ENCODE data around the gene SLC17A3.

The SLC17A3 gene

DNA sequence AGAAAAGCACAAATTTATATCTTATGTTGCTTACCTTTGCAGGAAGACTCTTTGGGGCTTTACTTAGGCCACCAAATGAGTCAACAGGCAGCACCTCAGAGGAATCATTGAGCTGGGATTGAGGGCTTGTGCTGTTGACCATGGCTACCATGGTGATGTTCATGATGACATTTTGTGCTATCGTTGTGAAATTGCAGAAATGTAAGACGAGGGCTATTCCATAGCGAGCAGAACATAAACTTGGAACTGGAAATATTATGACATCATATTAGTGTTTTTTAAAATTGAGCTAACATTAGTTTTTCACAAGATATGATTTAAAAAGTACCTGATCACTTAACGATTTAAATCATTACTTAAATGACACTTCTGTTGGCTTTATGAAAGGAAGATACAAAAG, 11.8 kb downstream of the SLC17A3 start:
- DNase-seq (ENCODE audit: insufficient read length, low spot score) (no peak), FAIRE-seq (no peak)
- TF ChIP-seq TAF1 (IDR thresholded peaks at IDR 0.05; ENCODE audit: low read depth, low read length) (no peak), POU2F2 (IDR thresholded peaks at IDR 0.05; ENCODE audit: low read depth, low read length) (no peak), POLR2A (IDR thresholded peaks at IDR 0.05; ENCODE audit: low read depth, low read length) (no peak), SPI1 (IDR thresholded peaks at IDR 0.05; ENCODE audit: low read depth, low read length) (no peak), POLR2AphosphoS5 (IDR thresholded peaks at IDR 0.05; ENCODE audit: low read depth, low read length) (no peak), PAX5 (IDR thresholded peaks at IDR 0.05; ENCODE audit: insufficient read depth, low read length, severe bottlenecking) (no peak)

DNA sequence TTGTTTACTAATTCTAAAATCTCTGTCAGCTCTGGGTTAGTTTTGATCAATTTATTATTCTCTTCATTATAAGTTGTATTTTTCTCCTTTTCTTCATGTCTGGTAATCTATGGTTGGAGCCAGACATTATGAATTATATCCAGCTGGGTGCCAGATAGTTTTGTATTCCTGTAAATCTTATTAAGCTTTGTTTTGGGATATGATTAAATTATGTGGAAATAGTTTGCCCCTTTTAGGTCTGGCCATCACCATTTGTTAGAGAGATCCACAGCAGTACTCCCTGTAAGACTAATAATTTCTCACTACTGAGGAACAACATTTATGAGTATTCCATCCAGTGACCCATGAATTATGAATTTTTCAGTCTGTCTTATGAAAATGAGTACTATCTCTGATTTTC, 21.3 kb downstream of the SLC17A3 start:
- FAIRE-seq, result no peak
- no peak for DNase-seq (ENCODE audit: insufficient read length, low spot score)
- TF ChIP-seq POLR2A (IDR thresholded peaks at IDR 0.05; ENCODE audit: low read depth, low read length), result no peak
- TF ChIP-seq SPI1 (IDR thresholded peaks at IDR 0.05; ENCODE audit: low read depth, low read length), result no peak
- no peak for TF ChIP-seq TAF1 (IDR thresholded peaks at IDR 0.05; ENCODE audit: low read depth, low read length)
- no peak for TF ChIP-seq PAX5 (IDR thresholded peaks at IDR 0.05; ENCODE audit: insufficient read depth, low read length, severe bottlenecking)
- TF ChIP-seq POU2F2 (IDR thresholded peaks at IDR 0.05; ENCODE audit: low read depth, low read length), result no peak
- TF ChIP-seq POLR2AphosphoS5 (IDR thresholded peaks at IDR 0.05; ENCODE audit: low read depth, low read length), result no peak

DNA sequence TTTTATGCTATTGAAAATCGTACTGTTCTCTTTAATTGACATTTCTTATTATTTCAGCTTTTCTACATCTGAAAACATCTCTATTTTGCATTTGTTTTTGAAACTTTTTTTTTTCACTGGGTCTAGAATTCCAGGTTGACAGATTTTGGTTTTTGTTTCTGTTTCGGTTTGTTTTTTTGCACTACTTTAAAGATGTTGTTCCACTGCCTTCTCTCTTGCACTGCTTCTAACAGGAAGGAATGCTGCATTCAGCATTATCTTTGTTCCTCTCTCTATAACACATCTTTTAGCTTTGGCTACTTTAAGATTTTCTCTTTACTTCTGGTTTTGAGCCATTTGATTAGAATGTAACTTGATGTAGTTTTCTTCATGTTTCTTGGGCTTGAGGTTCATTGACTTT, 22.1 kb downstream of the SLC17A3 start:
- no peak for FAIRE-seq
- DNase-seq (ENCODE audit: insufficient read length, low spot score), result no peak
- TF ChIP-seq POLR2AphosphoS5 (IDR thresholded peaks at IDR 0.05; ENCODE audit: low read depth, low read length) (no peak), POU2F2 (IDR thresholded peaks at IDR 0.05; ENCODE audit: low read depth, low read length) (no peak), POLR2A (IDR thresholded peaks at IDR 0.05; ENCODE audit: low read depth, low read length) (no peak), SPI1 (IDR thresholded peaks at IDR 0.05; ENCODE audit: low read depth, low read length) (no peak), PAX5 (IDR thresholded peaks at IDR 0.05; ENCODE audit: insufficient read depth, low read length, severe bottlenecking) (no peak), TAF1 (IDR thresholded peaks at IDR 0.05; ENCODE audit: low read depth, low read length) (no peak)

DNA sequence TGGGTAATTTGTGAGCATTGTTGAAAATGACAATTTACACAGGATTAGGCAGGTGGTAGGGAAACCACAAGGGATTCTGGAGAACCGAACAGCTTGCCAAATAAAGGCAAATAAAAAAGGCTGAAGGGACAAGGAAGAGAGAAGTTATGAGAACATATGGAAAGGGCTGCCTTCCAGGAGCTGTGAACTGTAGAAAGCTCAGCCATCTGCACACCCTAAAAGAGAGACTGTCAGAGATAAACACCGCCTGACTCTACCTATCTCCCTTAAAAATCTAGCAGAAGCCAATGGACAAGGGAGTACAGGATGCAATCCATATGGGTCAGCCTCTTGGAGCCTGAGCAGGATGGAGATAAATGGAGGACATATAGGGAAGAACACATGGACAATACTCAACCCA, 29.5 kb downstream of the SLC17A3 start:
- no peak for DNase-seq (ENCODE audit: insufficient read length, low spot score)
- FAIRE-seq, result no peak
- TF ChIP-seq TAF1 (IDR thresholded peaks at IDR 0.05; ENCODE audit: low read depth, low read length), result no peak
- TF ChIP-seq PAX5 (IDR thresholded peaks at IDR 0.05; ENCODE audit: insufficient read depth, low read length, severe bottlenecking), result no peak
- no peak for TF ChIP-seq POU2F2 (IDR thresholded peaks at IDR 0.05; ENCODE audit: low read depth, low read length)
- TF ChIP-seq POLR2A (IDR thresholded peaks at IDR 0.05; ENCODE audit: low read depth, low read length), result no peak
- no peak for TF ChIP-seq POLR2AphosphoS5 (IDR thresholded peaks at IDR 0.05; ENCODE audit: low read depth, low read length)
- TF ChIP-seq SPI1 (IDR thresholded peaks at IDR 0.05; ENCODE audit: low read depth, low read length), result no peak

DNA sequence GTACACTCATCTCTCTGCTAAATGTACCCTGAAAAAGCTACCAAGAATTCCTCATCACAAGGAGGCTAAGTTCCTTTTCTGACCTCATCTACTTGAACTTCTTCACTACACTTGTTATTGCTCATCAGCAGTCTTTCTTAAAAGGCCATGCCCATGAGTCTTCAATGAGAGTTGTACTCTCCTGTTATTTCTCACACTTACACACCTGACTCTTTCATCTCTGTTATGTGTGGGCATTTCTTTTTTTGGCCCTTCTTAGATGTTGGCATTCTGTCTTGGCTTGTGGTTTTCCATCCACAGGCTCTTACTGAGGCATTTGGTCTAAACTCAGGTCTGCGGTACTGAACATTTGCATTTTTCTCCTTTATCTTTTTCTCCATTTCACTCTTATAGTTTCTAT, 31.5 kb downstream of the SLC17A3 start:
- no peak for TF ChIP-seq POU2F2 (IDR thresholded peaks at IDR 0.05; ENCODE audit: low read depth, low read length)
- no peak for TF ChIP-seq PAX5 (IDR thresholded peaks at IDR 0.05; ENCODE audit: insufficient read depth, low read length, severe bottlenecking)
- no peak for TF ChIP-seq TAF1 (IDR thresholded peaks at IDR 0.05; ENCODE audit: low read depth, low read length)
- TF ChIP-seq POLR2AphosphoS5 (IDR thresholded peaks at IDR 0.05; ENCODE audit: low read depth, low read length), result no peak
- TF ChIP-seq SPI1 (IDR thresholded peaks at IDR 0.05; ENCODE audit: low read depth, low read length), result no peak
- no peak for TF ChIP-seq POLR2A (IDR thresholded peaks at IDR 0.05; ENCODE audit: low read depth, low read length)
- no peak for DNase-seq (ENCODE audit: insufficient read length, low spot score)
- FAIRE-seq, result no peak

DNA sequence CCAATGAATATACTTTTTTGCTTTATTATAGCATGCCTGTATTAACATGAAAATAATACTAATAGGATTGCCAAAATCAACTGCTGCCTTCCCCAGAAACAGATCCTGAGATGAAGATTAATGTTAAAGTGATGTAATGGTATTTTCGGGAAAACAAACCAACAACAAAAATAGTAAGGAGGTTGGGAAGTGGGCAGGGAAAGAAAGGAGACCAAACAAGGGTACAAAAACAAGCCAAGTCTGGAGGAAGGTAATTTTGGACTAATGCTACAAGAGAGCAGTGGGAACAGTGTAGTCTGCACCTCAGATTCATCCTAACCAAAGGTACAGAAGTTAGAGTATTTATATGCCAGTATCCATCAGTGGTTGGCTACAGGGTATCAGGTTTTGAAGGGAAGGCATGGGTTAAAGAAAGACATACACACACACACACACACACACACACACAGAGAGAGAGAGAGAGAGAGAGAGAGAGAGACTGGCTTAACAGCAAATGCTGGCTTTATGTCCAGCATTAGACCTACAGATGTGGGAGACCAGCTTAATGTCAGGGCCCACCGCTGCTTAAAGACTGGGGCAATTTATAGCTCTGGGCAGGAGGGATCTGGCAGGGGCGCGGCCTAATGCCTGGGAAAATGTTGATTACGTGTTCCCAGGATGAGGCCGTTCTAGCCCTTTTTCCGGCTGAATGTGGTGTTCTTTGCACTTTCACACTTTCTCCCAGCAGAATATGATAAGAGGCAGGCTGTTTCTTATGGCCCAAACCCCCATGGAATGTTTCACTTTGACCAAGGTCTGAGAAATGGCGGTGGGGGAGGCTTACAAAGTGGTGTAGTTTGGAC, 38.4 kb downstream of the SLC17A3 start:
- DNase-seq (ENCODE audit: insufficient read length, low spot score) (no peak), FAIRE-seq (no peak)
- no peak for TF ChIP-seq TAF1 (IDR thresholded peaks at IDR 0.05; ENCODE audit: low read depth, low read length)
- TF ChIP-seq POLR2AphosphoS5 (IDR thresholded peaks at IDR 0.05; ENCODE audit: low read depth, low read length), result no peak
- no peak for TF ChIP-seq PAX5 (IDR thresholded peaks at IDR 0.05; ENCODE audit: insufficient read depth, low read length, severe bottlenecking)
- TF ChIP-seq SPI1 (IDR thresholded peaks at IDR 0.05; ENCODE audit: low read depth, low read length), result no peak
- no peak for TF ChIP-seq POLR2A (IDR thresholded peaks at IDR 0.05; ENCODE audit: low read depth, low read length)
- no peak for TF ChIP-seq POU2F2 (IDR thresholded peaks at IDR 0.05; ENCODE audit: low read depth, low read length)

DNA sequence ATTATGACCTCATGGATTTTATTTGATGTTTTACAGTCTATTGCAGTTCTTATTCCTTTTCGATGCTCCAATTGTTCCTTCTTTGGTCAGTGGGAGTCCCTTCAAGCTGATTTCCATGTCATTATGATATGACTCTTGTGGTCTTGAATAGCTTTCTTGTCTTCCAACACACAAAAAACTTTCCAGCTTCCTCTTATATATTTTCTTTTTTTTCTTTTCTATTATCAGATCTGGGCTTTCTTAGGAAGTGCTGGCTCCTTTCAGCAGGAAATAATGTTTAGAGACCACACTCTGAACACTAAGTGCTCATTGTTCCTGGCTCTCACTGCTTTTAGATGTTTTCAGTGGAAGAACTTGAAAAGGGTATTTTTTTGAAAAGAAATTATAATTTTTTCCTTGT, 39.1 kb downstream of the SLC17A3 start:
- TF ChIP-seq SPI1 (IDR thresholded peaks at IDR 0.05; ENCODE audit: low read depth, low read length) (no peak), POU2F2 (IDR thresholded peaks at IDR 0.05; ENCODE audit: low read depth, low read length) (no peak), PAX5 (IDR thresholded peaks at IDR 0.05; ENCODE audit: insufficient read depth, low read length, severe bottlenecking) (no peak), TAF1 (IDR thresholded peaks at IDR 0.05; ENCODE audit: low read depth, low read length) (no peak), POLR2AphosphoS5 (IDR thresholded peaks at IDR 0.05; ENCODE audit: low read depth, low read length) (no peak), POLR2A (IDR thresholded peaks at IDR 0.05; ENCODE audit: low read depth, low read length) (no peak)
- DNase-seq (ENCODE audit: insufficient read length, low spot score) (no peak), FAIRE-seq (no peak)

DNA sequence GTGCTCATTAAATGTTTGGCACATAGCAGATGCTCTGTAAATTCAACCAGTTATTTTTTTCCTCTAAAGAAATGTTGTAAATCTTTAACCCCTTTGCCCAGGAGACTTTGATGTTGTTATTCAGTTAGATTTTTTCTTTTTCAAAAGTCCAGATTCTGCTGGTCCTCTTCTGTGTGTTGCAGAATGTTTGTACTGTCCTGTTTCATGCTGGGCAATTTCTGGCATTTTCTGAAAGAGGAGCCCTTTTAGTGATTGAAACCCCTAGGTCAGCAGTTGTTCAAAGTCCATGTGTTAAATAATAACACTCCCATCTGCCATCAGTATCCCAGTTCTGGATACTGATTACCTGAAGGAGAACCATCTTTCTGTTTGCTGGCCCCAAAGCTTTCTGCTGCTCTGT, 40.9 kb downstream of the SLC17A3 start:
- DNase-seq (ENCODE audit: insufficient read length, low spot score), result no peak
- TF ChIP-seq TAF1 (IDR thresholded peaks at IDR 0.05; ENCODE audit: low read depth, low read length) (no peak), PAX5 (IDR thresholded peaks at IDR 0.05; ENCODE audit: insufficient read depth, low read length, severe bottlenecking) (no peak), POU2F2 (IDR thresholded peaks at IDR 0.05; ENCODE audit: low read depth, low read length) (no peak), POLR2A (IDR thresholded peaks at IDR 0.05; ENCODE audit: low read depth, low read length) (no peak), SPI1 (IDR thresholded peaks at IDR 0.05; ENCODE audit: low read depth, low read length) (no peak), POLR2AphosphoS5 (IDR thresholded peaks at IDR 0.05; ENCODE audit: low read depth, low read length) (no peak)
- FAIRE-seq, result no peak

DNA sequence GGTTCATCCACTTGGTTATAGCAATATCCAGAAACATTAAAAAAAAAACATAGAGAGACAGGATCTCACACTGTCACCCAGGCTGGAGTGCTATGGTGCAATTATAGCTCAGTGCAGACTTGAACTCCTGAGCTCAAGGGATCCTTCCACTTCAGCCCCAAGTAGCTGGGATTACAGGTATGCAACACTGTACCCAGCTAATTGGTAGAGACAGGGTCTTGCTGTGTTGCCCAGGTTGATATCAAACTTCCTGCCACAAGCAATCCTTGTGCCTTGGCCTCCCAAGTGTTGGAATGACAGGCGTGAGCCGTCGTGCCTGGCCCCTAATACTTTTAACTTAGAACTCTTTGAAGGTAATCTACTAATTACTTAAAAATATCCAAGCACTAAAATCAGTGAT, 41.4 kb downstream of the SLC17A3 start:
- no peak for FAIRE-seq
- DNase-seq (ENCODE audit: insufficient read length, low spot score), result no peak
- no peak for TF ChIP-seq POU2F2 (IDR thresholded peaks at IDR 0.05; ENCODE audit: low read depth, low read length)
- no peak for TF ChIP-seq POLR2A (IDR thresholded peaks at IDR 0.05; ENCODE audit: low read depth, low read length)
- TF ChIP-seq PAX5 (IDR thresholded peaks at IDR 0.05; ENCODE audit: insufficient read depth, low read length, severe bottlenecking), result no peak
- TF ChIP-seq SPI1 (IDR thresholded peaks at IDR 0.05; ENCODE audit: low read depth, low read length), result no peak
- no peak for TF ChIP-seq TAF1 (IDR thresholded peaks at IDR 0.05; ENCODE audit: low read depth, low read length)
- no peak for TF ChIP-seq POLR2AphosphoS5 (IDR thresholded peaks at IDR 0.05; ENCODE audit: low read depth, low read length)

Data from GM12891 (cell line).